C4-2B (cell line): Measurements from ENCODE around the gene ITPKA.

Experiments
- H3K27ac ChIP-seq: fragments of 450-650 bp; 2 replicates; pipeline ENCODE4 v1.5.1; 2017
- ZFX ChIP-seq: fragments of 450-650 bp; IDR thresholded peaks from 2 replicates; pipeline ENCODE4 v1.6.1; 2017
- TF ChIP-seq, protein P1 (sequence below): fragments of 450-650 bp; conservative IDR thresholded peaks from 2 replicates; pipeline ENCODE4 v1.5.1; 2017; ENCODE audit warnings: mild to moderate bottlenecking

The ITPKA gene

DNA sequence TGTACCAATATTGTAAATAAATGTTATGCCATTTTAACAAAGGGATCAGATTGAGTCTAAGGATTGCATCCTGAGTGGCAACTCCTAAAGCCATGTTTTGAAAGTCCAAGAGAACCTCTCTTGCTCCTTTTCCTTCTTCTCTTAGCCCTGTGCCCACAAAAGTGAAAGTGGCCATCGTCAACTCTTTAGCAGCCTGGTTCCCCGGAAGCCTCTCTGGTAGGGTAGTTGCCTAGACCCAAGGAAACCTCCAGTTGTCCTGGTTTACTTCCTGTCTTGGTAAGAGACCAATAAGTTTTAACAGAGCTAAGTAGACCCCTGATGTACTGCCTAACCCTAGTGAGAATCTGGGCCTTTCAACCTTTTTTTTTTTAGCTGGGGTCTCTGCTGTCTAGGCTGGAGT is 10.2 kb upstream of the ITPKA start:
- H3K27ac ChIP-seq: no peak overlapping the region
- TF ChIP-seq, protein P1, sequence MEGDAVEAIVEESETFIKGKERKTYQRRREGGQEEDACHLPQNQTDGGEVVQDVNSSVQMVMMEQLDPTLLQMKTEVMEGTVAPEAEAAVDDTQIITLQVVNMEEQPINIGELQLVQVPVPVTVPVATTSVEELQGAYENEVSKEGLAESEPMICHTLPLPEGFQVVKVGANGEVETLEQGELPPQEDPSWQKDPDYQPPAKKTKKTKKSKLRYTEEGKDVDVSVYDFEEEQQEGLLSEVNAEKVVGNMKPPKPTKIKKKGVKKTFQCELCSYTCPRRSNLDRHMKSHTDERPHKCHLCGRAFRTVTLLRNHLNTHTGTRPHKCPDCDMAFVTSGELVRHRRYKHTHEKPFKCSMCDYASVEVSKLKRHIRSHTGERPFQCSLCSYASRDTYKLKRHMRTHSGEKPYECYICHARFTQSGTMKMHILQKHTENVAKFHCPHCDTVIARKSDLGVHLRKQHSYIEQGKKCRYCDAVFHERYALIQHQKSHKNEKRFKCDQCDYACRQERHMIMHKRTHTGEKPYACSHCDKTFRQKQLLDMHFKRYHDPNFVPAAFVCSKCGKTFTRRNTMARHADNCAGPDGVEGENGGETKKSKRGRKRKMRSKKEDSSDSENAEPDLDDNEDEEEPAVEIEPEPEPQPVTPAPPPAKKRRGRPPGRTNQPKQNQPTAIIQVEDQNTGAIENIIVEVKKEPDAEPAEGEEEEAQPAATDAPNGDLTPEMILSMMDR: no peak
- no peak for TF ChIP-seq ZFX

DNA sequence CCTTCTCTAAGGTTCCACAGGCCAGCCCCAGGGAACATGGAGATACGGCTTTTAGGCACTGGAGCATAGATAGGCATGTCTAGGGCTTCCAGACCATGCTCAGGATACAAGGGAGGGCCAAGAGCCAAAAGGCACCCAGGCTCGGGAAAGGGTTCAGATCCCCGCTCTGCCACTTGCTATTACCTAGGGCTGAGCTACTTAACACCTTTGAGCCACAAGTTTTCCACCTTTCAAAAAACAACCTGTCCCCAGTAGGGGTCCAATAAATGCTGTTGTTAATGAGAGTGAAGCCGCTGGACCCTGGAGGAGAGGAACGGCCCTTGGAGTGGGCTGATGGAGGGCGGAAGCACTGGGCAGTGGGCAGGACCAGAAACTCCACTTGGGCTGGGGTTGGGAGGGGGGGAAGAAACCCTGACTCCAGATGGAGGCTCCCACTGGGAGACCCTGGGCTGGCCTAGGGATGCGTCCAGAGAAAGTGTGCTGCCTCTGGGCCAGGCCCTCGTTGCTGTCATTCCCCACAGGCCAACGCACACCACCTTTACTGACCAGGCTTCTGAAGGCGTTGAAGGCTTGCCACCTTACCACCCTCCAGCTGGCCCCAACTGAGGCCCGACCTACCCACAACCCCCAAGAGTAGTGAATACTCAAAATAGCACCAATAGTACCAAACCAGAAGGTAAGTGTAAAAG is 8.6 kb upstream of the ITPKA start:
- H3K27ac ChIP-seq: no peak overlapping the region
- TF ChIP-seq ZFX: no peak
- TF ChIP-seq, protein P1: no peak

DNA sequence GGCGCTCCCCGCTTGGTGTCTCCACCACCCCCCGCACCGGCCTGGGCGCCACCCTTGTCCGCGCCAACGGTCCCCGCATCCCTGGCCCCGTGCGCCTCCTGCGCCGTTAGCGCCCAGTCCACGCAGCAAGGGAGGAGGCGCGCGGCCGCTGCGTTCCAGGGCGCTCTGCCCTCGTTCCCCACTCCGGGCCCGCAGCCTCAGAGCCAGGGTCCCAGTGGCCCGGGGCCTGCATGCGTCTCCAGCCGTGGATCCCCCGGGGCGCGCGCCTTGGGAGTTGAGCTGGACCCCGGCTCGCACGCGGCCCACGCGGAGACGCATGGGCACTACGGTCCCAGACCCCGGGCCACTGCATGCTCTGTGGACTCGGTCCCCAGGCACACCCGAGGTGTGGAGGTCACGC is 7.4 kb upstream of the ITPKA start:
- TF ChIP-seq, protein P1: no peak
- TF ChIP-seq ZFX: no peak
- H3K27ac ChIP-seq: no peak overlapping the region

DNA sequence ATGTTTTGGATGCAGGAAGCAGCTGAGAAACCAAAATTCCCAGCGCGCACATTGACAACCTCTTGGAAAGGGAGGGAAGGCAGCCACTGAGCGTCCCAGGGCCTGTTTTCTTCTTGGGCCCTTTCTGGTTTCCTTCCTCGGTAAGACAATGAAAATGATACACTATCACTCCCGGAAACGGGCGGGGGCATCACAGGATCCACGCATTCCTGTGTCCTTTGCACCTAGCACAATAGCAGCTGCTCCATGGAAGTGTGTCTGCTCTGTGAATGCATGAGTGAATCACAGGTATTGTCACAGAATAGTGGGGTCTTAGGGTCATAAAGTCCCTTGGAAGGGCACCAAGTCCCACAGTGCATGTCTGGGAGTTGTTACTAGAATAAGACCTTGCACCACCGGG is 6.3 kb upstream of the ITPKA start:
- H3K27ac ChIP-seq: no peak overlapping the region
- no peak for TF ChIP-seq ZFX
- TF ChIP-seq, protein P1: no peak

DNA sequence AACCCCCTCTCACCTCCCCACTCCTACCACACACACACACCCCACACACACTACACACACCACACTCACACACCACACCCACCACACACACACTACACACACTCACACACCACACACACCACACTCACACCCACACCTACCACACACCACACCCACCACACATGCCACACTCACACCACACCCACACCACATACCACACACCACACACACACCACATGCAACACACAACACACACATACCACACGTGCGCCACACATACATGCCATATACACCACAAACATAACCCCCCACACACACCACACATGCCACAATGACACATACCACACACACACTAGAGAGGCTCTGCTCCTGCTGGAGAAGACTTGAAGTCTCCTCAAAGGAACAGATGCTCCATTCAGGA is 5.9 kb upstream of the ITPKA start:
- H3K27ac ChIP-seq: no peak overlapping the region
- TF ChIP-seq, protein P1: no peak
- no peak for TF ChIP-seq ZFX

DNA sequence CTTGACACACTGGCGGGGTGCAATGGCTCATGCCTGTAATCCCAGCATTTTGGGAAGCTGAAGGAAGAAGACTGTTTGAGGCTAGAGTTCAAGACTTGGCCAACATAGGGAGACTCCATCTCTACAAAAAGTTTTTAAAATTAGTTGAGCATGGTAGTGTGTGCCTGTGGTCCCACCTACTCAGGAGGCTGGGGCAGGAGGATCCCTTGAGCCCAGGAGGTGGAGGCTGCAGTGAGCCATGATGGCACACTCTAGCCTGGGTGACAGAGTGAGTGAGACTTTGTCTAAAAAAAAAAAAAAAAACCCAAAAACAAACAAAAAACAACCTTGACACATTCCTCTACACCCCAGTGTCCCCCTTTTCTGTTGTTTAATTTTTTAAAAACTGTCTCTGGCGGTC is 4.0 kb upstream of the ITPKA start:
- no peak for TF ChIP-seq ZFX
- TF ChIP-seq, protein P1: no peak

DNA sequence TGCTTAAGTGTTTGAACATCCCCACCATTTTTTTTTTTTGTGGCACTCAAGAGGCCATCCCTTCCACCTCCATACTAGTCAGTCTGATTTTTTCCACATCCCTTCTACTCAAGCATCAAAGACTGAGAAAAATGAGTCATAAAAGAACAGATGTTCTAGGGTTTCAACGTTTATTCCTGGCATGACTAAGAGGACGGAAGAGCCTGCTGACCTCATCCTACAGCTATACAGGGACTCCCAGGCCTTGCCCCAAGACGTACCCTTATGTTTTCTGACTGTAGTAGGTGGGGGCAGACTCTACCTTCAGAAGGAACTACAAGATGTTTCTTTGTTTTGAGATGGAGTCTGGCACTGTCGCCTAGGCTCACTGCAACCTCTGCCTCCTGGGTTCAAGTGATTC is 3.3 kb upstream of the ITPKA start:
- H3K27ac ChIP-seq: no peak overlapping the region
- TF ChIP-seq ZFX: no peak
- TF ChIP-seq, protein P1: no peak

More for the DNA sequence above, 4.0 kb upstream of the ITPKA start:
- H3K27ac ChIP-seq: no peak overlapping the region
